ENCODE measurements around the gene FAM219A. TPM values are rescaled to one million over a fixed set of nuclear protein-coding genes. Genes with fewer than 3 reads are reported as not detected.

FAM219A gene
- total RNA-seq, 2 donors from 2014 or later: 17.1 to 19.6 TPM

DNA sequence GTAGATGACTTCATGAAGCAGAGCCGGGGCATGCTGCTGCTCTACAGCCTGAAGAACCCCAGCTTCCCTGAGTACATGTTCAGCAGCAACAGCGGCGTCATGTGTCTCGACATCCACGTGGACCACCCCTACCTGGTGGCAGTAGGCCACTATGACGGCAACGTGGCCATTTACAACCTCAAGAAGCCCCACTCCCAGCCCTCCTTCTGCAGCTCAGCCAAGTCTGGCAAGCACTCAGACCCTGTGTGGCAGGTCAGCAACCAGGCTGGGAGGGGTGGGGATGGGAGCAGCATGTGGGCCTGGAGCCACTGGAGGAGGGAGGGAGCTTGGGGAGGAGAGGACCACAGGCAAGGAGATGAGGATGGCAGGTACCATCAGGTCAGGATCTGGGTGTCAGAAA, 48.3 kb upstream of the FAM219A start:
- 93 to 95% methylated on average over 5 to 7 of the region's 7 CpGs for WGBS, 2 experiments (ENCODE audit: insufficient coverage in 1 of 2, insufficient read length in 1 of 2)
- H3K4me3 Mint-ChIP-seq: no peak overlapping the region
- no peaks in the 10 kb centered on the region for H3K9me3 Mint-ChIP-seq
- peaks cover 41% of the 10 kb centered on the region for H3K27me3 Mint-ChIP-seq (ENCODE audit: insufficient read depth)
- H3K4me1 ChIP-seq (ENCODE audit: control insufficient read depth, insufficient read depth, low read length): no peaks in the 10 kb centered on the region
- H3K9ac ChIP-seq (ENCODE audit: extremely low read depth, low read length, poor library complexity, severe bottlenecking): no peak overlapping the region
- H3K27ac Mint-ChIP-seq: no peak overlapping the region
- H3K27ac ChIP-seq (ENCODE audit: low read depth, low read length): no peak overlapping the region
- no peaks in the 10 kb centered on the region for H3K36me3 ChIP-seq (ENCODE audit: control insufficient read depth, insufficient read depth, low read length)
- peaks cover 22% of the 10 kb centered on the region for H3K4me1 Mint-ChIP-seq
- H3K27me3 ChIP-seq (ENCODE audit: control insufficient read depth, insufficient read depth, low read length, poor library complexity, severe bottlenecking): peaks cover 43% of the 10 kb centered on the region
- TF ChIP-seq, protein P1, sequence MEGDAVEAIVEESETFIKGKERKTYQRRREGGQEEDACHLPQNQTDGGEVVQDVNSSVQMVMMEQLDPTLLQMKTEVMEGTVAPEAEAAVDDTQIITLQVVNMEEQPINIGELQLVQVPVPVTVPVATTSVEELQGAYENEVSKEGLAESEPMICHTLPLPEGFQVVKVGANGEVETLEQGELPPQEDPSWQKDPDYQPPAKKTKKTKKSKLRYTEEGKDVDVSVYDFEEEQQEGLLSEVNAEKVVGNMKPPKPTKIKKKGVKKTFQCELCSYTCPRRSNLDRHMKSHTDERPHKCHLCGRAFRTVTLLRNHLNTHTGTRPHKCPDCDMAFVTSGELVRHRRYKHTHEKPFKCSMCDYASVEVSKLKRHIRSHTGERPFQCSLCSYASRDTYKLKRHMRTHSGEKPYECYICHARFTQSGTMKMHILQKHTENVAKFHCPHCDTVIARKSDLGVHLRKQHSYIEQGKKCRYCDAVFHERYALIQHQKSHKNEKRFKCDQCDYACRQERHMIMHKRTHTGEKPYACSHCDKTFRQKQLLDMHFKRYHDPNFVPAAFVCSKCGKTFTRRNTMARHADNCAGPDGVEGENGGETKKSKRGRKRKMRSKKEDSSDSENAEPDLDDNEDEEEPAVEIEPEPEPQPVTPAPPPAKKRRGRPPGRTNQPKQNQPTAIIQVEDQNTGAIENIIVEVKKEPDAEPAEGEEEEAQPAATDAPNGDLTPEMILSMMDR (conservative IDR thresholded peaks at IDR 0.05): no peak
- no peaks in the 10 kb centered on the region for H3K36me3 Mint-ChIP-seq (ENCODE audit: low read depth)
- no peak overlapping the region for H3K4me3 ChIP-seq (ENCODE audit: low read length)
- H3K9me3 ChIP-seq (ENCODE audit: control insufficient read depth, low read length): no peaks in the 10 kb centered on the region
- DNase-seq: peak; percentile 31

DNA sequence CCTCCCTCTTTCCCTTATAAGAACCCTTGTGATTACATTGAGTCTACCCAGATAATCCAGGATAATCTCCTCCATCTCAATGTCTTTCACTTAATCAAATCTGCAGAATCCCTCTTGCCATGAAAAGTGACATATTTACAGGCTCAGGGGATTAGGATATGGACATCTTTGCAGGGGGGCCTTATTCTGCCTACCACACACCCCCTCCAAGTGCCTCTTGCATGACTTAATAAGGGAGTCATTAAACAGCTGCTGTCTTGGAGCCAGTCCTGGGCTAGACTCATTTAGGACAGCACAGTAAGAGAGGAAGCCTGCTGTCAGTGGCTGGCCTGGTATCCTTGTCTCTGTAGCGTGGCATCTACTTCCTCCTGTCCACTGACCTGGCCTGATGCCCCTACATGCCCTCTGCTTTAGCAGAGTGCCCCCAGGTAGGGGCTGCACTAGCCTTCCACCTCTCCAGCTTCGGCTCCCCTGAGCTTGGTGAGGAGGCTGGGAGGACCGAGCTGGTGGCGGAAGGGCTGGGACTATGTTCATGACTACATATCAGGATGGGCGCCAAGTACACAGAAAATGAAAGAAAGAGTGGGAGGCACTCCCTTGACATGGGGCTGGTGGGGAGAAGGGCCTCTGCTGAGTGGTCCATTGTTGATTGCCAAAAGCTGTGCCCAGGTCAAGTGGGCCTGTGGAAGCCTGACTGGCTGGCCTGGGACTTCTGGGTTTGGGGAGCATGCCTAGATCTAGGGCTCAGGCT, 47.2 kb upstream of the FAM219A start:
- Mint-ChIP-seq H3K27me3 (ENCODE audit: insufficient read depth) (peaks cover 41% of the 10 kb centered on the region), H3K36me3 (ENCODE audit: low read depth) (no peaks in the 10 kb centered on the region), H3K27ac (no peak overlapping the region), H3K4me1 (peaks cover 15% of the 10 kb centered on the region), H3K9me3 (no peaks in the 10 kb centered on the region), H3K4me3 (no peak overlapping the region)
- 91 to 97% methylated on average over 5 of the region's 5 CpGs for WGBS, 2 experiments (ENCODE audit: insufficient coverage in 1 of 2, insufficient read length in 1 of 2)
- DNase-seq: no peak
- Histone ChIP-seq H3K4me3 (ENCODE audit: low read length) (no peak overlapping the region), H3K27ac (ENCODE audit: low read depth, low read length) (no peak overlapping the region), H3K27me3 (ENCODE audit: control insufficient read depth, insufficient read depth, low read length, poor library complexity, severe bottlenecking) (peaks cover 43% of the 10 kb centered on the region), H3K4me1 (ENCODE audit: control insufficient read depth, insufficient read depth, low read length) (no peaks in the 10 kb centered on the region), H3K9ac (ENCODE audit: extremely low read depth, low read length, poor library complexity, severe bottlenecking) (no peak overlapping the region), H3K9me3 (ENCODE audit: control insufficient read depth, low read length) (no peaks in the 10 kb centered on the region), H3K36me3 (ENCODE audit: control insufficient read depth, insufficient read depth, low read length) (no peaks in the 10 kb centered on the region)
- TF ChIP-seq, protein P1 (conservative IDR thresholded peaks at IDR 0.05): no peak

DNA sequence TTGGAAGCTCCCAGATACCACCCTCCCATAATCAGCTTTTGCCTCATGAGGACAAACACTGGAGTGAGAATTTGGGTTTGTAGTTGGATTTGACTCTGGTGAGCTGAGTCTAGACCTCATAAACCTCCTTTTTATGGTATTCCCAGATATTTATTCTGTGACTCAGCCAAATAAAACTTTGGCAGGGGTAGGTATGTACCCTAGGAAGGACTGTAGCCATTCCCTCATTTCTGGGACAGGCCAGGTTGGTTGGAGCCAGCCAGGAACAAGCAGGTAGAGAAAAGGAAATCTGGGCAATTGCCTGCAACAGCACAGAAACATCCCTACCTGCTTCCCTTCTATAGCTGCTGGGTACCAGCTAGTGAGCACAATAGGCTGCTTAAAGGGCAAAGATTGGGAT, 45.0 kb upstream of the FAM219A start:
- TF ChIP-seq, protein P1 (conservative IDR thresholded peaks at IDR 0.05): no peak
- H3K36me3 ChIP-seq (ENCODE audit: control insufficient read depth, insufficient read depth, low read length): no peaks in the 10 kb centered on the region
- Mint-ChIP-seq H3K4me3 (no peak overlapping the region), H3K4me1 (peaks cover 15% of the 10 kb centered on the region), H3K9me3 (no peaks in the 10 kb centered on the region), H3K27me3 (ENCODE audit: insufficient read depth) (peaks cover 37% of the 10 kb centered on the region), H3K36me3 (ENCODE audit: low read depth) (no peaks in the 10 kb centered on the region), H3K27ac (no peak overlapping the region)
- H3K4me1 ChIP-seq (ENCODE audit: control insufficient read depth, insufficient read depth, low read length): no peaks in the 10 kb centered on the region
- DNase-seq: no peak
- H3K9ac ChIP-seq (ENCODE audit: extremely low read depth, low read length, poor library complexity, severe bottlenecking): no peak overlapping the region
- H3K9me3 ChIP-seq (ENCODE audit: control insufficient read depth, low read length): no peaks in the 10 kb centered on the region
- H3K27ac ChIP-seq (ENCODE audit: low read depth, low read length): no peak overlapping the region
- H3K4me3 ChIP-seq (ENCODE audit: low read length): no peak overlapping the region
- peaks cover 52% of the 10 kb centered on the region for H3K27me3 ChIP-seq (ENCODE audit: control insufficient read depth, insufficient read depth, low read length, poor library complexity, severe bottlenecking)

Data from endodermal cell (in vitro differentiated cells).